ENCODE measurements around the gene MUC5AC.
"Not testable (repeated sequence)": the region's sequence is repeated elsewhere in the genome, so short reads cannot be mapped to it uniquely, and the experiment has no call there.

Gene MUC5AC

DNA sequence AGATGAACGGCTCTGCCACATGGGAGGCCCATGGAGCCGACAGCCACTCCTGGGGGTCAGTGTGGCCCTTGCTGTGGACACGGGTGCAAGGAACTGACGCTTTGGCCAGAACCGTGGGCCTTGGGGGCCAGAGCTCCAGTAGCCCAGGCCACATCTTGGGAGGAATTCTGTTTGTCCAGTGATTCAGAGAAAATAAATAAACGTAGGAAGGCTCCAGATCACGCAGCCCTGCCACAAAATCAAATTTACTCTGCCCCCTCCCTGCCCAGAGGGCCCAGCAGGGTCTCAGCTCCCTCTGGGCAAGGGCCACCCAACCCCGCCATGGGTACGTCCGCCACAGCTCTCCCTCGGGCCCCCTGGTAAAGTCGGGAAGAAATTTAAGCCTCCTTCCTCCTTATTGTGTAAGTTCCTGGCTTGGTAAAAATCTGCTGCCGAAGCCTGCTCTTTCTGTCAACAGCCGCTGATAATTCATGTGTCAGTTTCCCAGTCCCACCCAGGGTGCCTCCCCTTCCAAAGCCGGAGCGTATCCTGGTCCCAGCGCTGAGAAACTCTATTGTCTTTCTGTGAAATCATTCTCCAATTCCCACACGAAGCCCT, 6.9 kb upstream of the MUC5AC start:
- no peak for DNase-seq

DNA sequence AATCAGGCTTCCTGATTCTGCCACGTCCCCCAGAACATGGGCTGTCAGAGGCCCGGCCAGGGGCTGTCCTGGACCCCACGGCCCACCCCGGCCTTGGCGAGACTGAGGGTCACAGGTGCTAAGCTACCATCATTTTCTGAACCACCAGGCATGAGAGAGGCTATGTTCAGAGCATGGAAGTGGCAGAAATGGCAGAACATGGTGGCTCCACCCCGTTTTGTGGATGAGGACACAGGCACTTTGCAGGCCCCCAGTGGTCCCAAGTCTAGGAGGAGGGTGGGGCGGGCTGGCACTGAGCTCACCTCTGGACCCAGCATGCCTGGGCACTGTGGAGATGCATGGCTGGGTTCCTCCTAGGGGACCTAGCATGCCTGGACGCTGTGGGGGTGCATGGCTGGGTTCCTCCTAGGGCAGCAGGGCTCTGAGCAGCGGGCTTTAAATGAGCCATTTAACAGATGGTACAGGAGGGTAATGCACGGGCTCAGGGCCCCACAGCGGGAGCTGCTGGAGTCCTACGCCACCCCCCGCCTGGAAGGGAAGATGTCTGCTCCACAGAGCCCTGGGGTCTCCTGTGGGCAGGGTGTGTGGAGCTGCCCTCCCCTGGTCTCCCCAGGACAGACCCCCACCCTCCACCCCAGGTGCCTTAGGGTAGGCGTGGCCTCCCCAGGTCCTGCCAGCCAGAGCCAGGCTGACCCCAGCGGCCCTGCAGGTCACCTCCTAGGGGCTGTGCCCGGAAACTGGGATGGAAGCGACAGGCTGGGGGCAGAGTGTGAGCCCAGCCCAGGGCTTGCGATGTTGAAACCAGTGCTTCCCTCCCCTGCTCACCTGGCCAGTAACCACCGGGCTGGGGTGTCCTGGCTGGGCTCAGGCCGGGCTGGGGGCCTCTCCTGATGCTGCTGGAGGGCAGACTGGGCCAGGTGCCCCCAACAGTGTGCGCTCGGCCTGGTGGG, 6.1 kb upstream of the MUC5AC start:
- DNase-seq, result no peak

DNA sequence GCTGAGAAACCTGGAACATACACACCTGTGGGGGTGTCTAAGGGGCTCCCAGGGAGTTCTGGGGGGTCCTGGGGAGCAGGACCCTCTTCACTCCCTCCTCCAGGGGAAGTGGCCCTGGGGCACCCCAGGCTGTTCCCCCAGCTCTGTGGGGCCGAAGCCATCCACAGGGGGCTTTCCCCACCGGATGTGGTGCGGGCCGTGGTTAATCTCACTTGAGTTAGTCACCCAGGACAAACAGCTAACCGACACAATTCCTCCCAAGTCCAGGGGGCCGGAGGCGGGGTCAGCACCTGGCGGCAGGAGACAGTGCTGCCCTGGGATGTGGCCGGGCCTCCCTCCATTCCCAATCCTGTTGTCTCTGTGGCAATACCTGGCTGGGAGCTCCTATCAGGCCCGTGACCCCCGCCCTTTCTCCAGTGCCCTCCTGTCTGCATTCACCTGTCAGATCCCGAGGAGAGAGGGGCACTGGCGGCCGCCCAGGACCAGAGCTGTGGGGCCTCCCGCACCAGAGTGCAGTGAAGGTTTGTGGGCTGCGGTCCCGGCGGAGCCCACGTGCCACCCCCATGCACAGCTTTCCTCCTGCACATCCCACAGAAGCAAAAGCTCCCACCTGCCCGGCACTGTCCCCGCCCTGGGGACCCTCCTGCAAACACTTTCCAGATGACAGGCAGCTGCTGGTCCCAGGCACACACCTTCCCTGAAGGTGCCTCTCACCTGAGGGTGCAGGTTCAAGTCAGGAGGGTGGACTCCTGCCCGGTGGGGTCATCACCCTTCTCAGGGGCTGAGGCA, 5.2 kb upstream of the MUC5AC start:
- no peak for DNase-seq

- DNase-seq, result no peak
Measured at GRCh38 chr11:1153105-1153950, 4.4 kb upstream of the MUC5AC start.

- no peak for DNase-seq
Measured at GRCh38 chr11:1153951-1154493, 3.7 kb upstream of the MUC5AC start.

- not testable (repeated sequence) for DNase-seq
Measured at GRCh38 chr11:1154656-1155055, 3.1 kb upstream of the MUC5AC start.

DNA sequence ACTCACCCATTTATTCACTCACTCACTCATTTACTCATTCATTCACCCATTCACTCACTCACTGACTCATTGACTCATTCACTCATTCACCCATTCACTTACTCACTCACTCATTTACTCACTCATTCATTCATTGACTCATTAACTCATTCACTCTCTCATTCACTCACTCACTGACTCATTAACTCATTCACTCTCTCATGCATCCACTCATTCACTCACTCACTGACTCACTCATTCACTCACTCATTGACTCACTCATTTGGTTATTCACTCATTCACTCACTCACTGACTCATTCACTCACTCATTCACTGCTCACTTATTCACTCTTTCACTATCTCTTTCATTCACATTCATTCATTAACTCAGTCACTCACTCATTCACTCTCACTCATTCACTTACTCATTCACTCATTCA, 2.5 kb upstream of the MUC5AC start:
- DNase-seq, result no peak

DNA sequence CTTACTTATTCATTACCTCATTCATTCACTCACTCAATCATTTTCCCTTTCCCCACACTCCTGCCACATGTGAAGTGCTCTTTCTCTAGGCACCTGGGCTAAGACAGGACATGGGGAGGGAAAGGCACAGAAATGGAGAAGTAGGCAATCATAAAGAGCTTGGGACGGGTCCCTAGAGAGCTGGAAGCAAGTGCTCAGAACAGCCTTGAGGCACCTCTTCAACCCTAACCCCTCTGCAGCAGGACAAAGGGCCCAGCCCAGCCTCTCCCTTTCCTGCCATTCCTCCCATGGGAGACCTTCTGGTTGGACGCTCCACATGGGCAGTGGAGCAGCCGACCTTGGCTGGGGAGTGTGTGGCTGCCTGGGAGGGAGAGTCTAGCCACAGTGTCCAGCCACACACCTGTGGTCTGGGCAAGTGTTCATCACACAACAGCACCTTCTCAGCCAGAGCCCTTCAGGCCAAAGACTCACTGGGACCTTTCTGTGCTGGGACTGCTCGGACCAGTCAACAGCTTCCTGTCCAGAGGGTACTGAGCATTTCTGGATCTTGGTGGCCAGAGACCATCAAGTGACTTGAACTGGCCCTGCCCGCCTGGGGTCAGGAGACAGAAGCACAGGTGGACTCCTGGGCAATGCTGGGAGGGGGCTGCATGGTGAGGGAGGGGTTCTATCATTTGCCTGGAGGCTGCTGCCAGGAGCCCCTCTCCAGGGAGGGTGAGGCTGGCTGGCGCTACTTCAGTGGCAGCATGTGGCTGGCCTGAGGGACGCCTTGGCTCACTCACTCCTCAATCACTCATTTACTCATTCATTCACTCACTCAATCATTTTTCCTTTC, 1.0 kb upstream of the MUC5AC start:
- DNase-seq, result no peak

DNA sequence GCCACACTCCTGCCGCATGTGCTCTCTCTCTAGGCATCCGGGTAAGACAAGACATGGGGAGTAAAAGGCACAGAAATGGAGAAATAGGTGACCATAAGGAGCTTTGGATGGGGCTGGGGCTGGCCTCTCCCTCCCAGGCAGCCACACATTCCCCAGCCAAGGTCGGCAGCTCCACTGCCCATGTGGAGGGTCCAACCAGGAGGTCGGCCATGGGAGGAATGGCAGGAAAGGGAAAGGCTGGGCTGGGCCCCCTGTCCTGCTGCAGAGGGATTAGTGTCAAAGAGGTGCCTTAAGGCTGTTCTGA, 460 bp upstream of the MUC5AC start:
- no peak for DNase-seq

DNA sequence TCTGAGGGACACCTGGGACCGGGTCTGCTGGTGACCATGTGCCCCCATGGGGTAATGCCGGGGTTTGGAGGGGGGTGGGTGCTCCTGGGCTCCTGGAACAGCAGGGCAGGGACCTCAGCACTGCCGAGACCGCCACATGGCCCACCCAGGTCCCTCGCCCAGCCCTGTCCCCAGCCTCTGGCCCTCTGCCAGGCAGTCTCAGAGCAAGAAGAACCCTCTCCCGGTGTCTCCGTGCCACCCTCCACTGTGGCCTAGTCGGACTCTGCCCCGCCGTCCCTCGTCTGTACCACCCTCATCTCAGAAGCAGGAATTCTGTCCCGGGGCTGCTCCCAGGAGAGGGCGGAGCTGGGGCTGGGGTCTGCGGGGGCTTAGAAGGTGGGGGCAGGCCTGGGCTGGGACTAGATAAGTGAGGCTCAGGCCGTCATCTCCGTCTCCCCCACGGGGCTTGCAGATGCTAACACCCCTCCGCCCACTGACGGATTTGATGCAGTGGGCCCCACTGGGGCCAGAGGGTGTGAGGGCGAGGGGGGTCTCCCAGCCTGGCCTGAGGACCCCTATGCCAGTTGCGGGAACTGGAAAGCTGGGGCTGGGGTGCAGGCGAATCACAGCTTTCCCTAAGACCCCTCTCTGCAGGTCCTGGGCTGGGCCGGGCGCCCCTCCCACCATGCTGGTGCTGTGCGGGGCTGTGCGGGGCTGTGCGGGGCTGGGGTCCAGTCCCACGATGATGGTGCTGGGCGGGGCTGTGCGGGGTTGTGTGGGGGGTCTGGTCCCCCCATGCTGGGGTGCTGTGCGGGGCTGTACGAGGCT, 1.1 kb downstream of the MUC5AC start:
- DNase-seq, result no peak

GRCh38 chr11:1159488-1160220, 1.9 kb downstream of the MUC5AC start:
- not testable (repeated sequence) for DNase-seq

DNA sequence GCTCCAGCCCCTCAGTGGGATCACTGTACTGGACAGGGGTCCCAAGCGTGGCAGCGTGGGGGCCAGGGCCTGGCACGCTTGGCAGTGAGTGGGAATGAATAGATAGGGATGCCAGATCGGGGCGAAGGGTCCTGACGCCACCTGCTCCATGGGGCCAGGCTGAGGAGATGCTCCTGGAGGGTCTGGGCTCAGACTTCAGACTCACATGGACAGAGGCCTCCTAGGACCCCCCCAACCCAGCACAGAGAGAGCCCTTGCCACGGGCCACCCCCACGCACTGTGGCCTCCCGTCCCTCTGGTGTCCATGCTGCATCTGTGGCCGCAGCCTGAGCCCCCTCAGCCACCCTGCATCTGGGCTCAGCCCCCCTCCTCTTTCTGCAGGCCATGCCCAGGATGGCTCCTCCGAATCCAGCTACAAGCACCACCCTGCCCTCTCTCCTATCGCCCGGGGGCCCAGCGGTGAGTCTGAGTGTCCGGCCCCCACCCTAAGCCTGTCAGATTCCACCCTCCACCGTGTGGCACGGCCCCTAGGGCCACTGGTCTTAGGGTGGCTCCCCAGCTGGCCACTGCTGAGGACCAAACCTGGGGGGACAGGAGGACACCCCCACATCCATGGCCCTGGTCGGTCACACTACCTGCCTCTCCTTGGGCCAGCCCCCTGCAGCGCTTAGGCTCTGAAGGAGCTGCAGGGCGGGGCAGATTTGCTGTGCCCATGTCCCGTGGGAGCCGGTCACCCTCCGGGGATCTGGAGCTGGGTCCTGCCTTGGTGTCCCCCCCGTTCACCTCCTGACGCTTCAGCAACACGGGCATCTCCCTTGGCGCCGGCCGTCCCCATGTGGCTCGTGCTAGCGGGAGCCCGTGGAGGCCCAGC, 2.7 kb downstream of the MUC5AC start:
- no peak for DNase-seq

- no peak for DNase-seq
Measured at GRCh38 chr11:1161410-1162137, 3.8 kb downstream of the MUC5AC start.

DNA sequence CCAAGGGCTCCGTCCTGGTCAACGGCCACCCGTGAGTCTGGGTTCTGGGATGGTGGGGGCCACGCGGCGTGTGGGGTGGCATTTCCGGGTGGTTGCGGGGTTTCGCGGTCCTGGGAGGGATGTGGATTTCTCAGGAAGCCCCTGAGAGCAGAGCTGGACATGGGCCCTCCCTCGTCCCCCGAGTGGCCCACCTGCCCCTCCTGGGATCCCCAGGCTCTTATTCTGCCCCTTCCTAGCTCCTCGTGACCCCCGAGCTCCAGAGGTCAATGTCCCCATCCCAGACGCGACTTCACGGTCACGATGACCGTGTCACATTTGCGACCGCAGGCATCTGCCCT, 4.4 kb downstream of the MUC5AC start:
- DNase-seq, result no peak

DNA sequence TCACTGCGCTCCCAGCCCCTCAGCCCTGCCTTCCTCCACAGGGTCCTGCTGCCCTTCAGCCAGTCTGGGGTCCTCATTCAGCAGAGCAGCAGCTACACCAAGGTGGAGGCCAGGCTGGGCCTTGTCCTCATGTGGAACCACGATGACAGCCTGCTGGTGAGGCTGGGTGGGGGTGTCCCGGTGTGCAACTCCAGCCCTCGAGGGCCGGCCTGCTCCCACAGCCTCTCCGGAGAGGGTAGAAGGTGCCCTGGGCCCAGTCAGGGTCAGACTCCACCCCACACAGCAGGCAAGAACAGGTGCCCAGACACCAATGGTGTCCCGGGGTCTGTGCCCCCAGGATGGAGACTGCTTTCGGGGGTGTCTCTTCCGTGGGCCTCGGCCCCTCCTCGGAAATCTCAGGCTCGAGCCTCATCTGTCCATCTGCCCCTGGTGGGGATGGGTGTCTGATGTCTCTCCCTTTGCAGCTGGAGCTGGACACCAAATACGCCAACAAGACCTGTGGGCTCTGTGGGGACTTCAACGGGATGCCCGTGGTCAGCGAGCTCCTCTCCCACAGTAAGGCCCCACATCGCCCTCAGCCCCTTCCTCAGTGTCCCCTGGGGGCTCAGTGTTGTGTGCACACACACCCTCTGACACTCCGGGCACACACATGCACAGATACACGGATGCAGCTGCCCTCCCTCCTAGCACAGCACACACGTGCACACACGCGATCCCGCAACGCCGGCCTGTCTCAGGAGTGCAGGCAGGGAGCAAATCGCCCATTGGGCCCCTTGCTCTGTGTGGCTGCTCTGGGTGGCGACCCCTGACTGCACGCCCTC, 4.9 kb downstream of the MUC5AC start:
- DNase-seq, result no peak

- no peak for DNase-seq
Measured at GRCh38 chr11:1163321-1163910, 5.7 kb downstream of the MUC5AC start.
